Left ventricle myocardium inferior (tissue), 1 donor: Measurements from ENCODE around the gene MUC6. TPM values are rescaled to one million over a fixed set of nuclear protein-coding genes. Genes with fewer than 3 reads are reported as not detected.

Experiments
- DNase-seq: peaks from one replicate; pipeline ENCODE4 v3.0.0-alpha.2; 2020
- H3K27ac ChIP-seq: fragments of 200-600 bp; replicated peaks from 2 replicates; pipeline ENCODE4 v1.8.0; 2021
- H3K27me3 ChIP-seq: fragments of 200-600 bp; 2 replicates; pipeline ENCODE4 v1.8.0; 2021; ENCODE audit warnings: low read depth
- H3K36me3 ChIP-seq: fragments of 200-600 bp; 2 replicates; pipeline ENCODE4 v1.8.0; 2021
- H3K4me1 ChIP-seq: fragments of 200-600 bp; 2 replicates; pipeline ENCODE4 v1.8.0; 2021
- H3K4me3 ChIP-seq: fragments of 200-600 bp; 2 replicates; pipeline ENCODE4 v1.8.0; 2021; ENCODE audit warnings: mild to moderate bottlenecking, moderate library complexity
- H3K9me3 ChIP-seq: fragments of 200-600 bp; replicated peaks from 2 replicates; pipeline ENCODE4 v1.8.0; 2021
- intact Hi-C: fragments of 100-400 bp; cut with micrococcal nuclease; formaldehyde crosslinking; loops from one replicate; pipeline ENCODE4 v1.11.0; 2022
- total RNA-seq: library from RNA; stranded (reverse); fragmentation: NEBNext Ultra II Directional; extraction: Animal tissue kit (Norgen Biotek cat#: 25700); gene quantifications from one replicate; pipeline ENCODE4 v1.2.1, GENCODE V29; 2021
- TF ChIP-seq, protein P1 (sequence below): fragments of 200-600 bp; IDR thresholded peaks from 2 replicates; pipeline ENCODE4 v1.8.0; 2021; ENCODE audit warnings: antibody characterized with exemption, mild to moderate bottlenecking, borderline replicate concordance
- donor health status: DM: no; HTN: yes; CAD: no; lungs with severe emphysema.

MUC6 gene
- total RNA-seq, 1 donor from 2014 or later = not detected

DNA sequence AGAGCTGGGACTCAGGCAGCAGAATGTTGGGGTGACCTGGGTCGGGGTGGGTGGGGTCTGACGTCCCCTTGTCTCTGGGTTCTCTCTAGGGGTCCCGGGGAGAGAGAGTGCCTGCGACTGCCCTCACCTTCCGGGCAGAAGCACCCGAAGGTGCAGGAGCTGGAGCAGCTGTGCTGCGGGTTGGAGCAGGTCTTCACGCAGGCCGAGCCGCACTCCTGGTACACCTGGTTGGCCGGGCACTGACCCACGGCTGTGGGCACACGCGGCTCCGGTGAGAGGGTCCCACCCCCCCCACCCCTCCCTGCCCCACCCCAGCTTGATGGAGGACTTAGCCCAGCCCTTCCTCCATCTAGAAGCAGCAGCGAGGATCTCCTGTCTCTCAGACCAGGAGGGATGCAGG is 6.4 kb downstream of the MUC6 start:
- no peak overlapping the region for H3K27ac ChIP-seq
- TF ChIP-seq, protein P1, sequence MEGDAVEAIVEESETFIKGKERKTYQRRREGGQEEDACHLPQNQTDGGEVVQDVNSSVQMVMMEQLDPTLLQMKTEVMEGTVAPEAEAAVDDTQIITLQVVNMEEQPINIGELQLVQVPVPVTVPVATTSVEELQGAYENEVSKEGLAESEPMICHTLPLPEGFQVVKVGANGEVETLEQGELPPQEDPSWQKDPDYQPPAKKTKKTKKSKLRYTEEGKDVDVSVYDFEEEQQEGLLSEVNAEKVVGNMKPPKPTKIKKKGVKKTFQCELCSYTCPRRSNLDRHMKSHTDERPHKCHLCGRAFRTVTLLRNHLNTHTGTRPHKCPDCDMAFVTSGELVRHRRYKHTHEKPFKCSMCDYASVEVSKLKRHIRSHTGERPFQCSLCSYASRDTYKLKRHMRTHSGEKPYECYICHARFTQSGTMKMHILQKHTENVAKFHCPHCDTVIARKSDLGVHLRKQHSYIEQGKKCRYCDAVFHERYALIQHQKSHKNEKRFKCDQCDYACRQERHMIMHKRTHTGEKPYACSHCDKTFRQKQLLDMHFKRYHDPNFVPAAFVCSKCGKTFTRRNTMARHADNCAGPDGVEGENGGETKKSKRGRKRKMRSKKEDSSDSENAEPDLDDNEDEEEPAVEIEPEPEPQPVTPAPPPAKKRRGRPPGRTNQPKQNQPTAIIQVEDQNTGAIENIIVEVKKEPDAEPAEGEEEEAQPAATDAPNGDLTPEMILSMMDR = no peak

DNA sequence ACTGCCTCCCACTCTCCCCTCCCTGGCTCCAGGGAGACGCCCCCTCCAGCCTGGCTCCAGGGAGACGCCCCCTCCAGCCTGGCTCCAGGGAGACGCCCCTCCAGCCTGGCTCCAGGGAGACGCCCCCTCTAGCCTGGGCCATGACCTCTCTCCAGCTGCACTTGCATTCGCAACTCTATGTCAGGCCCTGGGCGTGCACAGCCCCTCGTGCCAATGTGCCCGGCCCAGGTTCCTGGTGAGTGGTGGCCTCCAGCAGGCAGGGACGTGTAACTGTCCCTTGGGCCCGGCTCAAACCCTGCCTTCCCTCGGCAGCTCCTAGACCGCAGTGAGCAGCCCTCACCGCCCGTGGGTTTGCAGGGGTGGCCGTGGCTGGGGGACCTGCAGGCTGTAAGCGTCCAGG is 6.9 kb downstream of the MUC6 start:
- H3K27me3 ChIP-seq = peaks cover 9% of the 10 kb centered on the region
- H3K27ac ChIP-seq = no peak overlapping the region
- H3K36me3 ChIP-seq = no peaks in the 10 kb centered on the region
- no peak for DNase-seq
- H3K4me3 ChIP-seq = no peak overlapping the region
- no peaks in the 10 kb centered on the region for H3K4me1 ChIP-seq
- TF ChIP-seq, protein P1 = no peak
- intact Hi-C loops = no loop called here
- no peaks in the 10 kb centered on the region for H3K9me3 ChIP-seq

More for the DNA sequence above, 6.4 kb downstream of the MUC6 start:
- DNase-seq = no peak
- H3K4me3 ChIP-seq = no peak overlapping the region
- intact Hi-C loops = no loop called here
- no peaks in the 10 kb centered on the region for H3K4me1 ChIP-seq
- H3K36me3 ChIP-seq = no peaks in the 10 kb centered on the region
- no peaks in the 10 kb centered on the region for H3K9me3 ChIP-seq
- H3K27me3 ChIP-seq = peaks cover 14% of the 10 kb centered on the region

DNA sequence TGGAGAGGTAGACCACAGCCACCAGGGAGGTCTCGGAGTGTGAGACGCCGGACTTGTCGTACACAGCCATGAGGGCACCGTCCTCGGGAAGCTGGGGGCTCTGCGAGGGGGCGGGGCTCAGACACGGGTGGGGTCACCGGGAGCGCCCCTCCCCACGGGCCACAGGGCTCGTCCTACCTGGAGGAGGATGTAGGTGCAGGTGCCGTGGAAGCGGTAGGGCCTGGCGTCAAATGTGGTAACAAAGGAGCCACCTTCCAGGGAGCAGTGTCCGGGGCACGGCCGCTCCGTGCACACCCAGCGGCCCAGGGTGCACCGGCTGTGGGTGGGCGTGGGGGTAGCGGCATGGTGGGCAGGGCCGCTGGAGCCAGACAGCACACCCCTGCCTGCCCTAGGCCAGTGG is 7.5 kb downstream of the MUC6 start:
- H3K36me3 ChIP-seq = no peaks in the 10 kb centered on the region
- H3K27me3 ChIP-seq = peaks cover 5% of the 10 kb centered on the region
- intact Hi-C loops = no loop called here
- H3K27ac ChIP-seq = no peak overlapping the region
- H3K9me3 ChIP-seq = no peaks in the 10 kb centered on the region
- TF ChIP-seq, protein P1 = no peak
- H3K4me1 ChIP-seq = no peaks in the 10 kb centered on the region
- H3K4me3 ChIP-seq = no peak overlapping the region
- no peak for DNase-seq

DNA sequence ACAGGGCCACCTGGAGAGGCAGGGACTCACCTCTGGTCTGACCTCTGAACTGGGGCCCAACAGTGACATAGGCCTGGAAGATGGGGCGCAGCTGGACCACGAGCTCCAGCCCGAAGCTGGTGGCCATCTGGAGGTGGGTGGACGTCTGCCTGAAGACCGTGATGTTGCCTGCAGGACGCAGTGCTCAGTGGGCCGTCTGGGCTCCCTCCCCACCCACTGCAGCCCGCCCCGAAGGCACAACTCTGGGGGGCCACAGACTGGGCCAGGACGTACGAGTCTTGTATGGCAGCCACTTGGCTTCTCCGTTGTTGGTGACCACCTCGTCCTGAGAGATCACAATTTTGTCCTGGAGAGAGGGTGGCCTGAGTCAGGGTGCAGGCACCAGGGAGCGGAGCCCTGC is 7.9 kb downstream of the MUC6 start:
- DNase-seq = no peak
- H3K4me3 ChIP-seq = no peak overlapping the region
- no peak overlapping the region for H3K27ac ChIP-seq
- intact Hi-C loops = no loop called here
- TF ChIP-seq, protein P1 = no peak
- H3K36me3 ChIP-seq = no peaks in the 10 kb centered on the region
- H3K9me3 ChIP-seq = no peaks in the 10 kb centered on the region
- H3K4me1 ChIP-seq = no peaks in the 10 kb centered on the region
- peaks cover 5% of the 10 kb centered on the region for H3K27me3 ChIP-seq

DNA sequence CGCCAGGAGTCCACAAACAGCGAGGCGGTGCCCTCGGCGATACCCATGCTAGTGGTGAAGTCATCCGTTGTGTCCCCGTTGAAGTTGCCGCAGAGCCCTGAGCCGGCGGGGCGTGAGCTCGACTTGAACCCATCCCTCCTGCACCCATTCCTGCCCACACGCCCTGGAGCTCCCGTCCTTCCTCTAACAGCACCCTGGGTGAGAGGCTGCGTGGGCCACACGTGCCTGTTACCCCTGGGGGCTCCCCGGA is 8.3 kb downstream of the MUC6 start:
- peaks cover 5% of the 10 kb centered on the region for H3K27me3 ChIP-seq
- no peaks in the 10 kb centered on the region for H3K9me3 ChIP-seq
- H3K4me3 ChIP-seq = no peak overlapping the region
- H3K36me3 ChIP-seq = no peaks in the 10 kb centered on the region
- DNase-seq = no peak
- no peak overlapping the region for H3K27ac ChIP-seq
- H3K4me1 ChIP-seq = no peaks in the 10 kb centered on the region
- TF ChIP-seq, protein P1 = no peak
- intact Hi-C loops = no loop called here
